ENCODE data around the gene ZFPM1.

ZFPM1 gene

DNA sequence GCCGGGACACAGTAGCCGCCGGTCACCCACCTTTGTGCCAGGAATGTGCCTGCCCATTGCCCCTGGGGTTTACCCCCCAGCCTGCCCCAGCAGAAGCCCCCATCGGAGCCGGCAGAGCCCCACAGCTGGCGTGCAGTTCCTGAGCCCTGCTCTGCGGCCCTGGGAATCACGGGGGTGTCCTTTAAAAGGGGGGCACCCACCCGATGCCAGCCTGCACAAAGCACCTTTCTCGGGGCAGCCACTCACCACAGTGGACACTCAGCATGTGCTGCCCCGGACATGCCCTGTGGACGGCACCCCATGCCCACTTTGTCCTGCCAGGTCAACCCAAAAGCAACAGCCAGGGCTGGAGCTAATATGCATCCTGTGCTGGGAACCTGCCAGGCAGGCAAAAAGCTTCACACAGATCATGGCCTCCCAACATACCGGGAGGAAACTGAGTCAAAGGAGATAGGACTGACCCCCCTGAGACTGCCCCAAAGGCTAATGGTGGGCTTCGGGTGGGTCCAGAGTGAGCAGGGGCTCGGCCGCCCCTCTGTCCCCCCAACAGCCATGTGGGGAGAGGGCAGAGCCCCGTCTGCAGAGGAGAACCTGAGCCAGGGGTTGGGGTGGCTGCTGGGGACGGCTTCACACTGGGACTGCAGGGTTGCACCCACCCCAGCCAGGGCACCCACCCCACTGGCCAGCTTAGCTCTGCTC, 71.3 kb downstream of the ZFPM1 start:
- Histone ChIP-seq H3K4me1 (ENCODE audit: low read length) (no peaks in the 10 kb centered on the region), H3K9me3 (ENCODE audit: insufficient read depth, low read length) (no peaks in the 10 kb centered on the region), H3K4me2 (ENCODE audit: low read length) (no peak overlapping the region), H2AFZ (ENCODE audit: low read depth, low read length) (no peak overlapping the region), H3K27ac (ENCODE audit: low read length) (no peak overlapping the region), H3K79me2 (ENCODE audit: low read length) (no peaks in the 10 kb centered on the region), H3K9ac (ENCODE audit: low read length) (no peak overlapping the region), H3K4me3 (ENCODE audit: low read length) (no peak overlapping the region), H3K36me3 (replicated peaks; ENCODE audit: low read depth, low read length) (no peaks in the 10 kb centered on the region), H4K20me1 (ENCODE audit: insufficient read depth, low read length) (peaks cover 4% of the 10 kb centered on the region; the same call in 1 of the 2 replicates), H3K27me3 (ENCODE audit: low read depth, low read length) (no peaks in the 10 kb centered on the region)
- no peak for TF ChIP-seq EZH2phosphoT487 (IDR thresholded peaks at IDR 0.05; ENCODE audit: low read depth)
- TF ChIP-seq, protein P1, sequence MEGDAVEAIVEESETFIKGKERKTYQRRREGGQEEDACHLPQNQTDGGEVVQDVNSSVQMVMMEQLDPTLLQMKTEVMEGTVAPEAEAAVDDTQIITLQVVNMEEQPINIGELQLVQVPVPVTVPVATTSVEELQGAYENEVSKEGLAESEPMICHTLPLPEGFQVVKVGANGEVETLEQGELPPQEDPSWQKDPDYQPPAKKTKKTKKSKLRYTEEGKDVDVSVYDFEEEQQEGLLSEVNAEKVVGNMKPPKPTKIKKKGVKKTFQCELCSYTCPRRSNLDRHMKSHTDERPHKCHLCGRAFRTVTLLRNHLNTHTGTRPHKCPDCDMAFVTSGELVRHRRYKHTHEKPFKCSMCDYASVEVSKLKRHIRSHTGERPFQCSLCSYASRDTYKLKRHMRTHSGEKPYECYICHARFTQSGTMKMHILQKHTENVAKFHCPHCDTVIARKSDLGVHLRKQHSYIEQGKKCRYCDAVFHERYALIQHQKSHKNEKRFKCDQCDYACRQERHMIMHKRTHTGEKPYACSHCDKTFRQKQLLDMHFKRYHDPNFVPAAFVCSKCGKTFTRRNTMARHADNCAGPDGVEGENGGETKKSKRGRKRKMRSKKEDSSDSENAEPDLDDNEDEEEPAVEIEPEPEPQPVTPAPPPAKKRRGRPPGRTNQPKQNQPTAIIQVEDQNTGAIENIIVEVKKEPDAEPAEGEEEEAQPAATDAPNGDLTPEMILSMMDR (IDR thresholded peaks at IDR 0.05; ENCODE audit: low read depth, low read length): no peak

DNA sequence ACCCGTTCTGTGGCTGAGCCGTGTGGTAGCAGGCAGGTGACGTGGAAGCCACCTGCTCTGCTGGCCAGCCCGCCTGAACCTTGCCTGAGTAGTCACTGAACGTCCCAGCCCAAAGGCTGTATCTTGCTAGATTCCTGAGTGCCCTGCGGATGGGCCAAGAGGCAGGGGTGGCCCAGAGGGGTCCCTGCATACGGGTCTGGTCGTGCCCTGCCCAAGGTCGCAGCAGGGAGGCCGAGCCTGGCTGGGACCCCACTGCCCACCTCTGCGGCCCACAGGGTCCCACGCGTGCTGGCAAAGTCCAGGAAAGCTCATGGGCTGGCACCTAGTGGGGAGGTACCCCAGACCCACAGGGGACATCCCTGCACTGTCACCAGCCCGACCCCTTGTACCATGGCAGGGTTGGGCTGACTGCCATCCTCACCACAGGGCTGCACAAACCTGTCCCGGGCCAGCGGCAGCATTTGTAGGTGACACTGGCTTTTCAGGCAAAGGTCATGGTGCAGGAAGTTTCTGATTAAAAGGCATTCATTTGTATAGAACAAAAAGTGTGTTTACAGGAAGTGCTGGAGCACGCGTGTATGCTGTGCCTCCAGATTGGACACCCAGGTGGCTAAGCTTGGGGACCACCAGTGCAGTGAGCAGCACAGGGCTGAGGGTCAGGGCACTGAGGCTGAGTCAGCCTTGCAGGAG, 72.0 kb downstream of the ZFPM1 start:
- H3K27me3 ChIP-seq (ENCODE audit: low read depth, low read length): no peaks in the 10 kb centered on the region
- H3K36me3 ChIP-seq (replicated peaks; ENCODE audit: low read depth, low read length): no peaks in the 10 kb centered on the region
- H3K4me1 ChIP-seq (ENCODE audit: low read length): no peaks in the 10 kb centered on the region
- no peak for TF ChIP-seq EZH2phosphoT487 (IDR thresholded peaks at IDR 0.05; ENCODE audit: low read depth)
- TF ChIP-seq, protein P1 (IDR thresholded peaks at IDR 0.05; ENCODE audit: low read depth, low read length): no peak
- no peak overlapping the region for H2AFZ ChIP-seq (ENCODE audit: low read depth, low read length)
- no peak overlapping the region for H3K4me3 ChIP-seq (ENCODE audit: low read length)
- H4K20me1 ChIP-seq (ENCODE audit: insufficient read depth, low read length): peaks cover 4% of the 10 kb centered on the region; the same call in 1 of the 2 replicates
- H3K9me3 ChIP-seq (ENCODE audit: insufficient read depth, low read length): no peaks in the 10 kb centered on the region
- no peak overlapping the region for H3K4me2 ChIP-seq (ENCODE audit: low read length)
- H3K27ac ChIP-seq (ENCODE audit: low read length): no peak overlapping the region
- H3K79me2 ChIP-seq (ENCODE audit: low read length): no peaks in the 10 kb centered on the region
- H3K9ac ChIP-seq (ENCODE audit: low read length): no peak overlapping the region

DNA sequence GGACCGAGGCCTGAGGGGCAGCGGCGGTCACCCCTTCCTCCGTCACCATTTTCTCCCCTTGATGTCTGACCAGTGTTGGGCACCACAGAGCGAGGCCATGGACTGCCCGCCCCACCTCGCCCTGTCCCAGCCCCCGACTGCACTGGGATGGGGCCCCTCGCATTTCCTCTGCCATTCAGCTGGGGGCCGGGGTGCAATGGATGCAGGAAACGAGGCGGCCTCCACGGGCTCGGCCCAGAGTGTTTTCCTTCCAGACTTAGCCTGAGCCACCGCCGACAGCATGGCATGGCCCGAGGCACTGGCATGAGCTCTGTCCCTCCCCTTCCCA, 72.5 kb downstream of the ZFPM1 start:
- no peaks in the 10 kb centered on the region for H3K79me2 ChIP-seq (ENCODE audit: low read length)
- no peaks in the 10 kb centered on the region for H3K9me3 ChIP-seq (ENCODE audit: insufficient read depth, low read length)
- H3K27ac ChIP-seq (ENCODE audit: low read length): no peak overlapping the region
- H3K36me3 ChIP-seq (replicated peaks; ENCODE audit: low read depth, low read length): no peaks in the 10 kb centered on the region
- TF ChIP-seq, protein P1 (IDR thresholded peaks at IDR 0.05; ENCODE audit: low read depth, low read length): no peak
- TF ChIP-seq EZH2phosphoT487 (IDR thresholded peaks at IDR 0.05; ENCODE audit: low read depth): no peak
- H3K9ac ChIP-seq (ENCODE audit: low read length): no peak overlapping the region
- H2AFZ ChIP-seq (ENCODE audit: low read depth, low read length): no peak overlapping the region
- H3K4me2 ChIP-seq (ENCODE audit: low read length): no peak overlapping the region
- H3K27me3 ChIP-seq (ENCODE audit: low read depth, low read length): no peaks in the 10 kb centered on the region
- H3K4me3 ChIP-seq (ENCODE audit: low read length): no peak overlapping the region
- no peaks in the 10 kb centered on the region for H3K4me1 ChIP-seq (ENCODE audit: low read length)
- H4K20me1 ChIP-seq (ENCODE audit: insufficient read depth, low read length): peaks cover 4% of the 10 kb centered on the region; the same call in 1 of the 2 replicates

DNA sequence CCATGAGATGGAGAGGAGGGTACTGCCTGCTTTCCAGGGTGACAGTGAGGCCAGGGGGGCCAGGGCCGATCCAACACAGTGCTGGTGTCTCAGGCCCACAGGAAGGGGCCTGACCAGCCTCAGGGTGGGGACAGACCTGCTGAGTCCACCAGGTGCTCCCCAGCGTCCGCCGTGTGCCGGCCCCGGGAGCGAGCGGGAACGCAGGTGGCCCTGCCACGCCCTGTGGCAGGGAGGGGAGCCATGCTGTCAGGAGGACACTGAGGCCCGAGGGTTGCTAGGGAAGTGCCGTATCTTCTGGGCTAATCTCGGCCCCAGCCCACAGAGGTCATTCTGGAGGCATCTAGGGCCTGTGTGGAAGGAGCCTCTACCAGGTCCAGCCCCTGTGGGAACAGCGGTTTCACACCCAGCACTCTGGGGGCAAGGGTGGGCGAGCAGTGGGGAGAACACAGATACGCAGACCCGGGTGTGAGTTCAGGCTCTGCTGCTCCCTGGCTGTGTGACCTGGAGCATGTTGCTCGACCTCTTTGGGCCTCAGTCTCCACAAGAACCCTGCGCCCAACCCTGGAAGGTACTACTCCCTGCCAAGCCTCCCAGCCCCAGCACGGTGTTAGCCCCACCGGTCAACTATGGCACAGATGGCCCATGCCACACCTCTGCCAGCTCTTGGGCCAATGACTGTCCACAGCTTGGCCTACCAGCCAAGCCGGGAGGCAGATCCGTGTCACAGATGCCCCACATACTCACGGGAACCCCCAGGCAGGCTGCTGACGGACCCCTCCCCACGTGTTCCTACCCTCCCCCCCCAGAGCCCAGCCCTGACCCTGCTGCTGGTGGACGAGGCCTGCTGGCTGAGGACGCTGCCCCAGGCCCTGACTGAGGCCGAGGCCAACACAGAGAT, 73.2 kb downstream of the ZFPM1 start:
- no peak for TF ChIP-seq EZH2phosphoT487 (IDR thresholded peaks at IDR 0.05; ENCODE audit: low read depth)
- TF ChIP-seq, protein P1 (IDR thresholded peaks at IDR 0.05; ENCODE audit: low read depth, low read length): no peak
- H3K9me3 ChIP-seq (ENCODE audit: insufficient read depth, low read length): no peaks in the 10 kb centered on the region
- H3K9ac ChIP-seq (ENCODE audit: low read length): no peak overlapping the region
- no peaks in the 10 kb centered on the region for H3K36me3 ChIP-seq (replicated peaks; ENCODE audit: low read depth, low read length)
- no peak overlapping the region for H3K4me2 ChIP-seq (ENCODE audit: low read length)
- H2AFZ ChIP-seq (ENCODE audit: low read depth, low read length): no peak overlapping the region
- H3K27ac ChIP-seq (ENCODE audit: low read length): no peak overlapping the region
- H3K4me3 ChIP-seq (ENCODE audit: low read length): no peak overlapping the region
- H4K20me1 ChIP-seq (ENCODE audit: insufficient read depth, low read length): peaks cover 4% of the 10 kb centered on the region; the same call in 1 of the 2 replicates
- H3K27me3 ChIP-seq (ENCODE audit: low read depth, low read length): no peaks in the 10 kb centered on the region
- no peaks in the 10 kb centered on the region for H3K4me1 ChIP-seq (ENCODE audit: low read length)
- H3K79me2 ChIP-seq (ENCODE audit: low read length): no peaks in the 10 kb centered on the region

Data from OCI-LY3 (cell line).